H1 (cell line): ENCODE data around the gene GRIP1. TPM values are rescaled to one million over a fixed set of nuclear protein-coding genes. Genes with fewer than 3 reads are reported as not detected.

Source experiments
- CTCF ChIA-PET: fragments of 300-600 bp; sonication (Branson Sonifier 250); formaldehyde crosslinking; loops from one replicate; lab custom pipeline; 2021; ENCODE audit not compliant: partially characterized antibody; lab: Charles Lee
- POLR2A ChIA-PET: fragments of 300-600 bp; sonication (Branson Sonifier 250); formaldehyde crosslinking; loops from one replicate; lab custom pipeline; 2021; ENCODE audit warnings: inconsistent platforms; ENCODE audit not compliant: partially characterized antibody; lab: Charles Lee
- DNase-seq, 2 experiments: peaks; one replicate each; pipeline versions ENCODE4 v3.0.0 to v3.0.0-alpha.2; 2010 to 2022; ENCODE audit warnings: low spot score in 2 of 2, low read depth in 1 of 2, mixed read lengths in 1 of 2
- FAIRE-seq: peaks from 2 replicates; lab custom pipeline; 2011; peaks lifted over from hg19 to GRCh38; lab: Jason Lieb, UNC
- H2AFZ ChIP-seq: 2 replicates; pipeline ENCODE4 v1.8.1; 2012; ENCODE audit warnings: low read length, inconsistent platforms
- H2AK5ac ChIP-seq: 2 replicates; pipeline ENCODE4 v1.6.1; 2013; ENCODE audit warnings: low read depth, low read length
- H2BK120ac ChIP-seq: replicated peaks from 2 replicates; pipeline ENCODE3; 2013; ENCODE audit warnings: low read depth, low read length, inconsistent platforms
- H2BK12ac ChIP-seq: 2 replicates; pipeline ENCODE4 v1.6.1; 2013; ENCODE audit warnings: low read depth, low read length
- H2BK15ac ChIP-seq: 2 replicates; pipeline ENCODE4 v1.6.1; 2013; ENCODE audit warnings: low read length
- H2BK20ac ChIP-seq: 2 replicates; pipeline ENCODE4 v1.6.1; 2013; ENCODE audit warnings: low read length
- H2BK5ac ChIP-seq: 2 replicates; pipeline ENCODE4 v1.6.1; 2013; ENCODE audit warnings: low read depth, low read length
- H3K14ac ChIP-seq: 2 replicates; pipeline ENCODE4 v1.6.1; 2013; ENCODE audit warnings: inconsistent platforms; ENCODE audit not compliant: insufficient read length
- H3K18ac ChIP-seq: 2 replicates; pipeline ENCODE4 v1.6.1; 2013; ENCODE audit warnings: low read length; ENCODE audit errors: extremely low read depth
- H3K23ac ChIP-seq: 2 replicates; pipeline ENCODE4 v1.6.1; 2013; ENCODE audit warnings: inconsistent platforms; ENCODE audit not compliant: insufficient read length
- H3K23me2 ChIP-seq: 2 replicates; pipeline ENCODE4 v1.6.1; 2013; ENCODE audit warnings: low read depth, low read length
- H3K27ac ChIP-seq: 2 replicates; pipeline ENCODE4 v1.6.1; 2011; ENCODE audit warnings: low read depth, low read length, inconsistent platforms
- H3K27me3 ChIP-seq, 4 experiments: replicated peaks in 1 of 4; 1 replicate in 1 of 4; 2 replicates in 3 of 4; pipeline versions ENCODE4 v1.6.1 to v1.8.1; 2011 to 2013; ENCODE audit warnings: low read length in 3 of 4, mild to moderate bottlenecking in 3 of 4, inconsistent platforms in 2 of 4, mixed read lengths in 2 of 4, moderate library complexity in 1 of 4; ENCODE audit not compliant: control insufficient read depth in 3 of 4, insufficient read depth in 3 of 4; ENCODE audit errors: extremely low read depth in 1 of 4
- H3K36me3 ChIP-seq, 4 experiments: 2 replicates each; pipeline versions ENCODE4 v1.6.1 to v1.8.1; 2011 to 2013; ENCODE audit warnings: mild to moderate bottlenecking in 4 of 4, low read length in 3 of 4, moderate library complexity in 2 of 4, control low read depth in 1 of 4, inconsistent platforms in 1 of 4; ENCODE audit not compliant: insufficient read depth in 4 of 4, control insufficient read depth in 2 of 4
- H3K4ac ChIP-seq: replicated peaks from 2 replicates; pipeline ENCODE3; 2013; ENCODE audit warnings: low read length, low read depth, mixed read lengths, inconsistent platforms; ENCODE audit not compliant: insufficient read length
- H3K4me1 ChIP-seq, 4 experiments: replicated peaks in 1 of 4; 1 replicate in 1 of 4; 2 replicates in 3 of 4; pipeline versions ENCODE4 v1.6.1 to v1.8.1; 2011 to 2013; ENCODE audit warnings: low read length in 3 of 4, inconsistent platforms in 2 of 4, mixed read lengths in 1 of 4; ENCODE audit not compliant: insufficient read depth in 4 of 4, control insufficient read depth in 3 of 4
- H3K4me2 ChIP-seq, 2 experiments: 2 replicates each; pipeline versions ENCODE4 v1.6.1 to v1.8.1; 2011 to 2013; ENCODE audit warnings: low read depth in 2 of 2, low read length in 2 of 2, control low read depth in 1 of 2, inconsistent platforms in 1 of 2, mild to moderate bottlenecking in 1 of 2; ENCODE audit not compliant: insufficient read depth in 1 of 2
- H3K4me3 ChIP-seq, 4 experiments: fragments of 200-600, 300-600 bp in 1 of 4; sonication (generic), shearing (Covaris generic), sonication (Bioruptor Twin) in 1 of 4; 2 replicates each; pipeline versions ENCODE4 v1.5.1 to v1.8.1; 2011 to 2016; ENCODE audit warnings: low read length in 4 of 4, low read depth in 3 of 4, control low read depth in 2 of 4, inconsistent platforms in 2 of 4, mild to moderate bottlenecking in 2 of 4, mixed read lengths in 1 of 4, moderate library complexity in 1 of 4; ENCODE audit not compliant: insufficient read depth in 2 of 4; ENCODE audit errors: extremely low read depth in 1 of 4
- H3K56ac ChIP-seq: replicated peaks from 2 replicates; pipeline ENCODE3; 2013; ENCODE audit warnings: low read depth, mild to moderate bottlenecking, mixed read lengths, low read length, inconsistent platforms; ENCODE audit not compliant: insufficient read length
- H3K79me1 ChIP-seq: 2 replicates; pipeline ENCODE4 v1.6.1; 2013; ENCODE audit warnings: low read depth, low read length, control low read depth
- H3K79me2 ChIP-seq, 2 experiments: 2 replicates each; pipeline versions ENCODE4 v1.6.1 to v1.8.1; 2012 to 2013; ENCODE audit warnings: low read length in 2 of 2, mild to moderate bottlenecking in 2 of 2, inconsistent platforms in 1 of 2; ENCODE audit not compliant: insufficient read depth in 2 of 2, control insufficient read depth in 1 of 2
- H3K9ac ChIP-seq, 4 experiments: replicated peaks in 1 of 4; 1 replicate in 1 of 4; 2 replicates in 3 of 4; pipeline versions ENCODE4 v1.6.1 to v1.8.1; 2011 to 2013; ENCODE audit warnings: low read depth in 3 of 4, low read length in 3 of 4, control low read depth in 2 of 4, mild to moderate bottlenecking in 2 of 4, moderate library complexity in 2 of 4, inconsistent platforms in 1 of 4; ENCODE audit errors: extremely low read depth in 1 of 4
- H3K9me3 ChIP-seq, 2 experiments: 2 replicates each; pipeline versions ENCODE4 v1.6.1 to v1.8.1; 2012 to 2013; ENCODE audit warnings: mild to moderate bottlenecking in 2 of 2, moderate library complexity in 2 of 2, control low read depth in 1 of 2, inconsistent platforms in 1 of 2, low read depth in 1 of 2, low read length in 1 of 2, mixed read lengths in 1 of 2; ENCODE audit not compliant: insufficient read depth in 2 of 2
- H4K20me1 ChIP-seq, 2 experiments: replicated peaks in 1 of 2; 2 replicates each; pipeline versions ENCODE3 to v1.8.1; 2011 to 2013; ENCODE audit warnings: inconsistent platforms in 2 of 2, low read length in 2 of 2, mild to moderate bottlenecking in 1 of 2; ENCODE audit not compliant: insufficient read depth in 2 of 2, control insufficient read depth in 1 of 2
- H4K5ac ChIP-seq: 2 replicates; pipeline ENCODE4 v1.6.1; 2013; ENCODE audit warnings: low read length, low read depth, mixed read lengths, inconsistent platforms; ENCODE audit not compliant: insufficient read length
- H4K8ac ChIP-seq: 2 replicates; pipeline ENCODE4 v1.8.0; 2013; ENCODE audit warnings: mild to moderate bottlenecking, moderate library complexity, low read length, inconsistent platforms; ENCODE audit not compliant: insufficient read depth; ENCODE audit errors: extremely low read depth
- H4K91ac ChIP-seq: replicated peaks from 2 replicates; pipeline ENCODE3; 2013; ENCODE audit warnings: low read length, mixed read lengths, inconsistent platforms; ENCODE audit not compliant: insufficient read length
- EGR1 ChIP-seq: IDR thresholded peaks from 2 replicates; pipeline ENCODE4 v1.6.1; 2011; ENCODE audit warnings: low read depth, low read length, borderline replicate concordance
- NRF1 ChIP-seq: IDR thresholded peaks from 2 replicates; pipeline ENCODE4 v1.6.1; 2011; ENCODE audit warnings: mild to moderate bottlenecking, low read depth, low read length, improper control_type of control experiment
- SUZ12 ChIP-seq: fragments of 200-600 bp; sonication (generic); IDR thresholded peaks from 2 replicates; pipeline ENCODE4 v1.6.1; 2012; ENCODE audit warnings: mild to moderate bottlenecking, inconsistent platforms, low read length, moderate library complexity, mixed read lengths
- WGBS, 2 experiments: shearing (Covaris generic) in 1 of 2; methylation state at CpG; one replicate each; pipeline versions ENCODE4 v1.1.6 to v1.1.7; 2013 to 2015; ENCODE audit warnings: low lambda C conversion rate in 2 of 2, mixed read lengths in 2 of 2, inconsistent platforms in 1 of 2, low coverage in 1 of 2, missing lambda C conversion rate in 1 of 2; ENCODE audit not compliant: insufficient replicate concordance in 2 of 2, insufficient coverage in 1 of 2, insufficient read length in 1 of 2; ENCODE audit errors: extremely low coverage in 1 of 2, missing lambda C conversion rate in 1 of 2; 5-methylcytosine and 5-hydroxymethylcytosine counted together
- polyA plus RNA-seq, 7 experiments: library from polyadenylated mRNA; depleted of rRNA in 3 of 7; stranded (reverse) in 5 of 7; unstranded in 2 of 7; fragments of >200 nt in 5 of 7; fragments of 200-250 nt in 2 of 7; gene quantifications; 1 replicate in 5 of 7; 2 replicates in 1 of 7; 4 replicates in 1 of 7; pipeline versions ENCODE4 v1.2.1 to v1.2.3, GENCODE V29; 2011 to 2013; ENCODE audit warnings: missing spikeins in 2 of 7, mixed read lengths in 2 of 7
- total RNA-seq: library from RNA; stranded (reverse); fragmentation: NEBNext Ultra II Directional; extraction: Animal tissue kit (Norgen Biotek cat#: 25700); gene quantifications from 2 replicates; pipeline ENCODE4 v1.2.1, GENCODE V29; 2021
- TF ChIP-seq, protein P1 (sequence below): IDR thresholded peaks from 2 replicates; pipeline ENCODE4 v1.6.1; 2012; ENCODE audit warnings: inconsistent platforms
- TF ChIP-seq, protein P2 (sequence below): IDR thresholded peaks from 2 replicates; pipeline ENCODE4 v1.6.1; 2011; ENCODE audit warnings: low read length, improper control_type of control experiment

GRIP1 gene
- total and polyA plus RNA-seq, 2 of the 8 experiments (the other 6 are each of a cell fraction or from before 2014, with no cell fraction given): 4.5 to 27.3 TPM

DNA sequence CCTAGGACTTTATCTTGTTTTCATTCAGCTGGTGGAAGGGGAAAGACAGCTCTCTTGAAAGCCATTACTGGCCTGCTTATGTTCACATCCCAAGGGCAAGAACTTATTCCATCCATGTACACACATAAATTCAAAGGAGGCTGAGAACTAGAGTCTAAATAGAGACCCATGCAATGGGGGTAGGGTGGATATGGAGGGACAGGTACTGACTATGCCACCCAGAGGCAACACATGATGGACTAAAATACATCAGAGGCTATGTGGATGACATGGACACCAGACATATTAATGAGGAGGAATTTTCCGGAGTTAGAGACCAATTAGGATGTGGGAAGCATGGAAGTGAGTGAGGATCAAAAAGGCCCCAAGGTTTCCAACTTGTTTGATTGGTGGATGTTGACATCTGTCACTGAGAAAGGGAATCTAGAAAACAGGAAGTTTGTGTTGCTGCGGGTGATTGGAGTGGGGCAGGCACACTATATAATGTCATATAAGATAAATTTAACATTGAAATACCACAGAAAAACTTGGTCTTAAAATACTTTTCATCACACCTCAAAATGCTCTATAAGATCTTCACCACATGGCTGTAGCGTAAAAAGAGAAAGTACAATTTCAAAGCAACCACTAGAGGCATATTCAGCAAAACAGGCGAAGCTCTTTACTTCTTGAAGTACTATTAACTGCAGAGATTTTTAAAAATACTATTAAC, 130.4 kb downstream of the GRIP1 start:
- no peaks in the 10 kb centered on the region for H3K23me2 ChIP-seq
- no peak overlapping the region for H3K4ac ChIP-seq
- H3K18ac ChIP-seq: no peak overlapping the region
- POLR2A ChIA-PET: no interaction called here
- no peak overlapping the region for H4K5ac ChIP-seq
- H3K79me1 ChIP-seq: no peaks in the 10 kb centered on the region
- H3K27me3 ChIP-seq: no peaks in the 10 kb centered on the region; a peak in 1 of 7 replicates
- no peak overlapping the region for H2AK5ac ChIP-seq
- H3K14ac ChIP-seq: no peak overlapping the region
- H3K23ac ChIP-seq: no peak overlapping the region
- no peak overlapping the region for H3K4me3 ChIP-seq
- no peaks in the 10 kb centered on the region for H3K9me3 ChIP-seq
- H3K9ac ChIP-seq: no peak overlapping the region
- H3K4me1 ChIP-seq: no peaks in the 10 kb centered on the region
- CTCF ChIA-PET: interaction anchor here (0.6 to 1.7 kb wide), 12 partner anchors 8 to 1248 kb away, joined by 3 to 6 read pairs (median 3); no protein-coding TSS in a partner anchor
- no peak overlapping the region for H3K27ac ChIP-seq
- no peak overlapping the region for H2BK5ac ChIP-seq
- H2AFZ ChIP-seq: no peak overlapping the region
- H3K36me3 ChIP-seq: no peaks in the 10 kb centered on the region
- peak overlapping the region; percentile 51; the same call in 1 of the 2 replicates for H2BK12ac ChIP-seq
- H4K91ac ChIP-seq: no peak overlapping the region
- H4K20me1 ChIP-seq: no peaks in the 10 kb centered on the region
- whole genome bisulfite sequencing, 2 experiments: 90% methylated on average over 4 of the region's 4 CpGs; no CpG with 5 or more reads in 1 of the 2 experiments
- H2BK15ac ChIP-seq: no peak overlapping the region
- H2BK20ac ChIP-seq: no peak overlapping the region
- no peak overlapping the region for H3K4me2 ChIP-seq
- H4K8ac ChIP-seq: no peak overlapping the region
- H2BK120ac ChIP-seq: no peak overlapping the region
- H3K79me2 ChIP-seq: no peaks in the 10 kb centered on the region
- DNase-seq (no peak), FAIRE-seq (no peak)
- H3K56ac ChIP-seq: no peak overlapping the region
- TF ChIP-seq NRF1 (no peak), SUZ12 (no peak), EGR1 (no peak)
- TF ChIP-seq, protein P1, sequence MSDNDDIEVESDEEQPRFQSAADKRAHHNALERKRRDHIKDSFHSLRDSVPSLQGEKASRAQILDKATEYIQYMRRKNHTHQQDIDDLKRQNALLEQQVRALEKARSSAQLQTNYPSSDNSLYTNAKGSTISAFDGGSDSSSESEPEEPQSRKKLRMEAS: peak; percentile 32; the same call in 1 of the 2 replicates
- TF ChIP-seq, protein P2, sequence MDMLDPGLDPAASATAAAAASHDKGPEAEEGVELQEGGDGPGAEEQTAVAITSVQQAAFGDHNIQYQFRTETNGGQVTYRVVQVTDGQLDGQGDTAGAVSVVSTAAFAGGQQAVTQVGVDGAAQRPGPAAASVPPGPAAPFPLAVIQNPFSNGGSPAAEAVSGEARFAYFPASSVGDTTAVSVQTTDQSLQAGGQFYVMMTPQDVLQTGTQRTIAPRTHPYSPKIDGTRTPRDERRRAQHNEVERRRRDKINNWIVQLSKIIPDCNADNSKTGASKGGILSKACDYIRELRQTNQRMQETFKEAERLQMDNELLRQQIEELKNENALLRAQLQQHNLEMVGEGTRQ: no peak
